Smooth muscle cell (in vitro differentiated cells): ENCODE results near the gene GUCY2D. TPM values are rescaled to one million over a fixed set of nuclear protein-coding genes. Genes with fewer than 3 reads are reported as not detected.

Experiments used
- DNase-seq: peaks from one replicate; lab custom pipeline; 2025; ENCODE audit not compliant: unreplicated experiment; lab: John Stamatoyannopoulos, UW
- H2AFZ ChIP-seq: fragments of 200-600 bp; sonication (generic); 2 replicates; pipeline ENCODE4 v1.6.0; 2016; ENCODE audit warnings: antibody characterized with exemption, low read depth, mild to moderate bottlenecking
- H3F3A ChIP-seq: fragments of 200-600 bp; sonication (generic); 2 replicates; pipeline ENCODE4 v1.6.0; 2017; ENCODE audit warnings: antibody characterized with exemption, low read depth
- H3K27ac ChIP-seq: fragments of 200-600 bp; sonication (generic); 2 replicates; pipeline ENCODE4 v1.5.1; 2016; ENCODE audit warnings: low read depth, mild to moderate bottlenecking
- H3K27me3 ChIP-seq: fragments of 200-600 bp; sonication (generic); 2 replicates; pipeline ENCODE4 v1.6.1; 2016; ENCODE audit warnings: low read depth, mild to moderate bottlenecking
- H3K36me3 ChIP-seq: fragments of 200-600 bp; sonication (generic); 2 replicates; pipeline ENCODE4 v1.5.1; 2016; ENCODE audit warnings: low read depth
- H3K4me1 ChIP-seq: fragments of 200-600 bp; sonication (generic); 2 replicates; pipeline ENCODE4 v1.5.1; 2016; ENCODE audit warnings: low read depth
- H3K4me2 ChIP-seq: fragments of 200-600 bp; sonication (generic); 2 replicates; pipeline ENCODE4 v1.6.0; 2016; ENCODE audit warnings: mild to moderate bottlenecking
- H3K4me3 ChIP-seq: fragments of 200-600 bp; sonication (generic); 2 replicates; pipeline ENCODE4 v1.5.1; 2016; ENCODE audit warnings: mild to moderate bottlenecking
- H3K79me2 ChIP-seq: fragments of 200-600 bp; sonication (generic); 2 replicates; pipeline ENCODE4 v1.6.0; 2016; ENCODE audit warnings: low read depth, mild to moderate bottlenecking
- H3K9ac ChIP-seq: fragments of 200-600 bp; sonication (generic); 2 replicates; pipeline ENCODE4 v1.6.0; 2016; ENCODE audit warnings: low read depth
- H3K9me3 ChIP-seq: fragments of 200-600 bp; sonication (generic); replicated peaks from 2 replicates; pipeline ENCODE4 v1.5.1; 2016; ENCODE audit warnings: low read depth
- H4K20me1 ChIP-seq: fragments of 200-600 bp; sonication (generic); 2 replicates; pipeline ENCODE4 v1.6.0; 2016; ENCODE audit warnings: low read depth
- WGBS: methylation state at CpG from one replicate; pipeline ENCODE4 v1.1.7; 2016; ENCODE audit warnings: low lambda C conversion rate; 5-methylcytosine and 5-hydroxymethylcytosine counted together
- polyA plus RNA-seq: library from polyadenylated mRNA; unstranded; fragments of >200 nt; fragmentation: Nextera tagmentation; extraction: Ambion mirVana; gene quantifications from 2 replicates; pipeline ENCODE4 v1.2.1, GENCODE V29; 2016
- total RNA-seq: library from RNA; depleted of rRNA; stranded (reverse); fragments of >200 nt; gene quantifications from 2 replicates; pipeline ENCODE4 v1.2.3, GENCODE V29; 2014
- TF ChIP-seq, protein P1 (sequence below): fragments of 200-600 bp; sonication (generic); IDR thresholded peaks from 2 replicates; pipeline ENCODE4 v1.5.1; 2017; ENCODE audit warnings: borderline replicate concordance, mild to moderate bottlenecking, antibody characterized with exemption; ENCODE audit not compliant: insufficient read depth, poor library complexity, severe bottlenecking

Gene GUCY2D
- total and polyA plus RNA-seq, 2 experiments from 2014 or later: 0.57 TPM; not detected in 1

GRCh38 chr17:8068736-8069586 is 66.5 kb downstream of the GUCY2D start:
- Histone ChIP-seq H3K27me3 (peaks cover 94% of the 10 kb centered on the region), H3K4me1 (peaks cover 10% of the 10 kb centered on the region), H3F3A (no peaks in the 10 kb centered on the region), H3K36me3 (no peaks in the 10 kb centered on the region), H3K4me3 (no peak overlapping the region), H2AFZ (no peak overlapping the region), H3K9ac (no peak overlapping the region), H3K27ac (no peak overlapping the region), H3K4me2 (no peak overlapping the region), H4K20me1 (no peaks in the 10 kb centered on the region), H3K9me3 (no peaks in the 10 kb centered on the region), H3K79me2 (no peaks in the 10 kb centered on the region)
- TF ChIP-seq, protein P1, sequence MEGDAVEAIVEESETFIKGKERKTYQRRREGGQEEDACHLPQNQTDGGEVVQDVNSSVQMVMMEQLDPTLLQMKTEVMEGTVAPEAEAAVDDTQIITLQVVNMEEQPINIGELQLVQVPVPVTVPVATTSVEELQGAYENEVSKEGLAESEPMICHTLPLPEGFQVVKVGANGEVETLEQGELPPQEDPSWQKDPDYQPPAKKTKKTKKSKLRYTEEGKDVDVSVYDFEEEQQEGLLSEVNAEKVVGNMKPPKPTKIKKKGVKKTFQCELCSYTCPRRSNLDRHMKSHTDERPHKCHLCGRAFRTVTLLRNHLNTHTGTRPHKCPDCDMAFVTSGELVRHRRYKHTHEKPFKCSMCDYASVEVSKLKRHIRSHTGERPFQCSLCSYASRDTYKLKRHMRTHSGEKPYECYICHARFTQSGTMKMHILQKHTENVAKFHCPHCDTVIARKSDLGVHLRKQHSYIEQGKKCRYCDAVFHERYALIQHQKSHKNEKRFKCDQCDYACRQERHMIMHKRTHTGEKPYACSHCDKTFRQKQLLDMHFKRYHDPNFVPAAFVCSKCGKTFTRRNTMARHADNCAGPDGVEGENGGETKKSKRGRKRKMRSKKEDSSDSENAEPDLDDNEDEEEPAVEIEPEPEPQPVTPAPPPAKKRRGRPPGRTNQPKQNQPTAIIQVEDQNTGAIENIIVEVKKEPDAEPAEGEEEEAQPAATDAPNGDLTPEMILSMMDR: no peak
- no peak for DNase-seq
- 79% methylated on average over 9 of the region's 9 CpGs for WGBS

- Histone ChIP-seq H3K9me3 (no peaks in the 10 kb centered on the region), H3F3A (no peaks in the 10 kb centered on the region), H3K36me3 (no peaks in the 10 kb centered on the region), H3K27ac (no peak overlapping the region), H3K4me2 (no peak overlapping the region), H3K79me2 (no peaks in the 10 kb centered on the region), H3K4me1 (peaks cover 10% of the 10 kb centered on the region), H3K9ac (no peak overlapping the region), H3K4me3 (no peak overlapping the region), H4K20me1 (no peaks in the 10 kb centered on the region), H3K27me3 (peaks cover 94% of the 10 kb centered on the region), H2AFZ (no peak overlapping the region)
- TF ChIP-seq, protein P1: no peak
- WGBS: 80% methylated on average over 3 of the region's 3 CpGs
- DNase-seq: no peak
These were observed 67.1 kb downstream of the GUCY2D start for GRCh38 chr17:8069587-8069860.

Other genes with a start within 250 kb of the GUCY2D start
- gene KDM6B, start 168.4 kb upstream of the GUCY2D start, total RNA-seq: 4.3 and 9.1 TPM in 2 replicates
- 5.8 and 11.1 TPM in 2 replicates for gene KDM6B, start 168.4 kb upstream of the GUCY2D start, polyA plus RNA-seq
- gene TMEM88, start 147.5 kb upstream of the GUCY2D start, total RNA-seq: 5.1 and 8.6 TPM in 2 replicates
- gene TMEM88, start 147.5 kb upstream of the GUCY2D start, polyA plus RNA-seq: 12.7 and 16.1 TPM in 2 replicates
- gene NAA38, start 145.1 kb upstream of the GUCY2D start, total RNA-seq: 30.6 and 76.4 TPM in 2 replicates
- gene NAA38, start 145.1 kb upstream of the GUCY2D start, polyA plus RNA-seq: 86.1 and 99.4 TPM in 2 replicates
- 8.6 and 9.3 TPM in 2 replicates for gene CYB5D1, start 144.6 kb upstream of the GUCY2D start, total RNA-seq
- gene CYB5D1, start 144.6 kb upstream of the GUCY2D start, polyA plus RNA-seq: 6.6 and 7.9 TPM in 2 replicates
- gene CHD3, start 113.8 kb upstream of the GUCY2D start, total RNA-seq: 28.5 and 34.9 TPM in 2 replicates
- gene CHD3, start 113.8 kb upstream of the GUCY2D start, polyA plus RNA-seq: 16.3 and 23.5 TPM in 2 replicates
- gene RNF227, start 86.3 kb upstream of the GUCY2D start, total RNA-seq: 3.4 and 5.4 TPM in 2 replicates
- 3.5 and 5.1 TPM in 2 replicates for gene RNF227, start 86.3 kb upstream of the GUCY2D start, polyA plus RNA-seq
- gene KCNAB3, start 72.8 kb upstream of the GUCY2D start, total RNA-seq: 4.6 and 8.7 TPM in 2 replicates
- 4.4 and 5.3 TPM in 2 replicates for gene KCNAB3, start 72.8 kb upstream of the GUCY2D start, polyA plus RNA-seq
- 53.6 and 56.2 TPM in 2 replicates for gene TRAPPC1, start 70.7 kb upstream of the GUCY2D start, total RNA-seq
- 364 and 392 TPM in 2 replicates for gene TRAPPC1, start 70.7 kb upstream of the GUCY2D start, polyA plus RNA-seq
- 11.1 and 23.5 TPM in 2 replicates for gene CNTROB, start 70.4 kb upstream of the GUCY2D start, total RNA-seq
- gene CNTROB, start 70.4 kb upstream of the GUCY2D start, polyA plus RNA-seq: 20.6 and 26.3 TPM in 2 replicates
- 0.18 and 0.27 TPM in 2 replicates for gene ALOX15B, start 36.4 kb downstream of the GUCY2D start, total RNA-seq
- 0.69 and 1.1 TPM in 2 replicates for gene ALOX15B, start 36.4 kb downstream of the GUCY2D start, polyA plus RNA-seq
- 4.7 and 4.9 TPM in 2 replicates for gene ALOX12B, start 85.1 kb downstream of the GUCY2D start, total RNA-seq
- 3.0 and 3.7 TPM in 2 replicates for gene ALOX12B, start 85.1 kb downstream of the GUCY2D start, polyA plus RNA-seq
- 1.1 and 1.7 TPM in 2 replicates for gene ALOXE3, start 115.9 kb downstream of the GUCY2D start, total RNA-seq
- 0.25 and 2.3 TPM in 2 replicates for gene ALOXE3, start 115.9 kb downstream of the GUCY2D start, polyA plus RNA-seq
- not detected in 2 replicates for gene HES7, start 121.5 kb downstream of the GUCY2D start, total RNA-seq
- not detected in 2 replicates for gene HES7, start 121.5 kb downstream of the GUCY2D start, polyA plus RNA-seq
- 25.8 and 29.0 TPM in 2 replicates for gene PER1, start 149.8 kb downstream of the GUCY2D start, total RNA-seq
- 55.2 and 85.9 TPM in 2 replicates for gene PER1, start 149.8 kb downstream of the GUCY2D start, polyA plus RNA-seq
- 5.7 and 8.1 TPM in 2 replicates for gene VAMP2, start 160.3 kb downstream of the GUCY2D start, total RNA-seq
- gene VAMP2, start 160.3 kb downstream of the GUCY2D start, polyA plus RNA-seq: 20.1 and 28.9 TPM in 2 replicates
- 66.7 and 88.4 TPM in 2 replicates for gene TMEM107, start 173.8 kb downstream of the GUCY2D start, total RNA-seq
- 36.0 and 36.5 TPM in 2 replicates for gene TMEM107, start 173.8 kb downstream of the GUCY2D start, polyA plus RNA-seq
- 1.8 and 6.3 TPM in 2 replicates for gene BORCS6, start 187.6 kb downstream of the GUCY2D start, total RNA-seq
- gene BORCS6, start 187.6 kb downstream of the GUCY2D start, polyA plus RNA-seq: 3.2 and 3.9 TPM in 2 replicates
- 10.5 and 16.6 TPM in 2 replicates for gene AURKB, start 208.0 kb downstream of the GUCY2D start, total RNA-seq
- gene AURKB, start 208.0 kb downstream of the GUCY2D start, polyA plus RNA-seq: 31.7 and 33.5 TPM in 2 replicates
- gene CTC1, start 245.4 kb downstream of the GUCY2D start, total RNA-seq: 1.4 and 3.8 TPM in 2 replicates
- 1.8 and 6.0 TPM in 2 replicates for gene CTC1, start 245.4 kb downstream of the GUCY2D start, polyA plus RNA-seq
- gene PFAS, start 246.7 kb downstream of the GUCY2D start, total RNA-seq: 9.9 and 22.1 TPM in 2 replicates
- gene PFAS, start 246.7 kb downstream of the GUCY2D start, polyA plus RNA-seq: 10.4 and 12.8 TPM in 2 replicates